ENCODE results near the gene PITPNM2.
A peak's percentile ranks its signal among the peaks of the same experiment; 100 is the strongest.

DNA sequence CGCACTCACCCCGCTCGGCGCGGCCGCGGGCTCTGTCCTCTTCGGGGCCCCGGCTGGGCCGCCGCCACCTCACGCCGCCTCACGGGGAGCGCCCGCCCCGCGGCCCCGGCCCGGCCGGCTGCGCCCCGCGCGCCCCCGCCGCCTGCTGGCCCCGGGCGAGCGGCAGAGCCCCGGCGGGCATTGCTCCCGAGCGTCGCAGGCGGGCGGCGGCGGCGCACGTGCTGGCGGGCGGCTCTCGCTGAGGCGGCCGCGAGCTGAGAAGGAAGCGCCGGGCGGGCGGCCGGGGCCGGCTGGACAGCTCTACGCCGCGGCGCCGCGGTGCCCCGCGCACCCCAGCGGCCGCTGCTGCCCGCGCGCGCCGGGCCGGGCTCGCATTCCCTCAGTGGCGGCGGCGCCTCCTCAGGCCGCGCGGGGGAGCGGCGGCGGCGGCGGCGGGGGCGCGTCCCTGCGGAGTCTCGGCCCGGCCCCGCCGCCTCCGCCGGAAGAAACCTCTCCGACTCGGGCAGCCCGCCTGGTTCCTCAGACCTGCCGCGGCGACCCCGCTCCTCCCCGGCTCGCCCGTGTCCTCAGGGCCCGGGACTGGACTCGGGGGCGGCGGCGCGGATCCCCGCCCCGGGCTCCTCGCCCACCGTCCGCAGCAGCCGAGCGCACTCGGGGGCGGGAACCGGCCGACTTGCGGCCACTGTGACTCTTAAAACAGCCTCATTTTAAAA, at the start of gene PITPNM2:
- TF ChIP-seq, protein P1, sequence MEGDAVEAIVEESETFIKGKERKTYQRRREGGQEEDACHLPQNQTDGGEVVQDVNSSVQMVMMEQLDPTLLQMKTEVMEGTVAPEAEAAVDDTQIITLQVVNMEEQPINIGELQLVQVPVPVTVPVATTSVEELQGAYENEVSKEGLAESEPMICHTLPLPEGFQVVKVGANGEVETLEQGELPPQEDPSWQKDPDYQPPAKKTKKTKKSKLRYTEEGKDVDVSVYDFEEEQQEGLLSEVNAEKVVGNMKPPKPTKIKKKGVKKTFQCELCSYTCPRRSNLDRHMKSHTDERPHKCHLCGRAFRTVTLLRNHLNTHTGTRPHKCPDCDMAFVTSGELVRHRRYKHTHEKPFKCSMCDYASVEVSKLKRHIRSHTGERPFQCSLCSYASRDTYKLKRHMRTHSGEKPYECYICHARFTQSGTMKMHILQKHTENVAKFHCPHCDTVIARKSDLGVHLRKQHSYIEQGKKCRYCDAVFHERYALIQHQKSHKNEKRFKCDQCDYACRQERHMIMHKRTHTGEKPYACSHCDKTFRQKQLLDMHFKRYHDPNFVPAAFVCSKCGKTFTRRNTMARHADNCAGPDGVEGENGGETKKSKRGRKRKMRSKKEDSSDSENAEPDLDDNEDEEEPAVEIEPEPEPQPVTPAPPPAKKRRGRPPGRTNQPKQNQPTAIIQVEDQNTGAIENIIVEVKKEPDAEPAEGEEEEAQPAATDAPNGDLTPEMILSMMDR (IDR thresholded peaks at IDR 0.05): peak in 1 of 4 experiments; percentile 48
- TF ChIP-seq POLR2A (IDR thresholded peaks at IDR 0.05): no peak
